T-helper 9 cell (primary cell): ENCODE measurements around the gene DET1.
"Not testable (repeated sequence)": the region's sequence is repeated elsewhere in the genome, so short reads cannot be mapped to it uniquely, and the experiment has no call there.

Source experiments
- DNase-seq: peaks from one replicate; pipeline ENCODE4 v3.0.0-alpha.2; 2020

DET1 gene

GRCh38 chr15:88539441-88539840 is 7.0 kb downstream of the DET1 start:
- no peak for DNase-seq

- DNase-seq: no peak
Measured at GRCh38 chr15:88538972-88539371, 7.5 kb downstream of the DET1 start.

- no peak for DNase-seq
Measured at GRCh38 chr15:88537591-88538317, 8.7 kb downstream of the DET1 start.

- DNase-seq: no peak
Measured at GRCh38 chr15:88535607-88536313, 10.7 kb downstream of the DET1 start.

GRCh38 chr15:88535100-88535499 is 11.4 kb downstream of the DET1 start:
- DNase-seq: no peak

GRCh38 chr15:88533376-88533775 is 13.1 kb downstream of the DET1 start:
- no peak for DNase-seq

GRCh38 chr15:88529021-88529630 is 17.4 kb downstream of the DET1 start:
- no peak for DNase-seq

GRCh38 chr15:88526247-88526879 is 20.1 kb downstream of the DET1 start:
- no peak for DNase-seq

- DNase-seq: no peak
Measured at GRCh38 chr15:88525418-88525817, 21.1 kb downstream of the DET1 start.

GRCh38 chr15:88524094-88524493 is 22.4 kb downstream of the DET1 start:
- DNase-seq: not testable (repeated sequence)

GRCh38 chr15:88518903-88519302 is 27.6 kb downstream of the DET1 start:
- DNase-seq: no peak

GRCh38 chr15:88513195-88513594 is 33.3 kb downstream of the DET1 start:
- no peak for DNase-seq

GRCh38 chr15:88512601-88513000 is 33.9 kb downstream of the DET1 start:
- no peak for DNase-seq

GRCh38 chr15:88512078-88512477 is 34.4 kb downstream of the DET1 start:
- DNase-seq: no peak

- no peak for DNase-seq
Measured at GRCh38 chr15:88511161-88511560, 35.3 kb downstream of the DET1 start.

GRCh38 chr15:88509964-88510363 is 36.5 kb downstream of the DET1 start:
- no peak for DNase-seq

- DNase-seq: no peak
Measured at GRCh38 chr15:88509321-88509720, 37.2 kb downstream of the DET1 start.

GRCh38 chr15:88506628-88507027 is 39.9 kb downstream of the DET1 start:
- DNase-seq: no peak

- DNase-seq: no peak
Measured at GRCh38 chr15:88505721-88506120, 40.8 kb downstream of the DET1 start.

- DNase-seq: no peak
Measured at GRCh38 chr15:88504445-88504844, 42.0 kb downstream of the DET1 start.

GRCh38 chr15:88498996-88499395 is 47.5 kb downstream of the DET1 start:
- DNase-seq: no peak

- DNase-seq: no peak
Measured at GRCh38 chr15:88497109-88497765, 49.2 kb downstream of the DET1 start.

GRCh38 chr15:88493844-88494243 is 52.6 kb downstream of the DET1 start:
- no peak for DNase-seq
